ENCODE data around the gene OR4C15. TPM values are rescaled to one million over a fixed set of nuclear protein-coding genes. Genes with fewer than 3 reads are reported as not detected.

The OR4C15 gene
- polyA plus RNA-seq (2014; cell fraction: cytosol; rRNA removed): not detected in 2 replicates
- polyA plus RNA-seq (2014; cell fraction: nucleus; rRNA removed): not detected in 2 replicates

- no peak for DNase-seq (ENCODE audit: low spot score)
Observed at GRCh38 chr11:55554169-55554568, at the start of gene OR4C15. OR4C15 (plus strand) TSS chr11:55554469; CDS start chr11:55554469, 0 bp downstream.

- no peak for DNase-seq (ENCODE audit: low spot score)
Observed at GRCh38 chr11:55571828-55572227, 17.6 kb downstream of the OR4C15 start, which contains the start of gene OR4C16. OR4C16 (plus strand) TSS chr11:55572128; CDS start chr11:55572128, 0 bp downstream.

- no peak for DNase-seq (ENCODE audit: low spot score)
Observed at GRCh38 chr11:55572548-55572947, 18.3 kb downstream of the OR4C15 start.
